ENCODE results near the gene PRDM16.

DNA sequence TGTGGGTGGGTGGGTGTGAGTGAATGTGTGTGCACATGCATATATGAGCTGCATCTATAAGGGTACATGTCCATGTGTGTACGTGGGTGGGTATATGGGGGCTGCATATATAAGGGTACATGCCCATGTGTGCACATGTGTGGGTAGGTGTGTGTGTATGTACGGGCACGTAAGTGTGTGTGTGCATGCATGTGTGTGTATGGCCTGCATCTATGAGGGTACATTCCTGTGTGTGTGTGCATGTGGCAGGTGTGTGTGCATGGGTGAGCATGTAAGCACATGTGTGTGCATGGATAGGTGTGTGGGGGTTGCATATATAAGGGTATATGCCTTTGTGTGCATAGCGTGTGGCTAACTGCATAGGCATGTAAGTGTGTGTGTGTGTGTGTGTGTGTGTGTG lies 204.4 kb downstream of the PRDM16 start:
- TF ChIP-seq, protein P1, sequence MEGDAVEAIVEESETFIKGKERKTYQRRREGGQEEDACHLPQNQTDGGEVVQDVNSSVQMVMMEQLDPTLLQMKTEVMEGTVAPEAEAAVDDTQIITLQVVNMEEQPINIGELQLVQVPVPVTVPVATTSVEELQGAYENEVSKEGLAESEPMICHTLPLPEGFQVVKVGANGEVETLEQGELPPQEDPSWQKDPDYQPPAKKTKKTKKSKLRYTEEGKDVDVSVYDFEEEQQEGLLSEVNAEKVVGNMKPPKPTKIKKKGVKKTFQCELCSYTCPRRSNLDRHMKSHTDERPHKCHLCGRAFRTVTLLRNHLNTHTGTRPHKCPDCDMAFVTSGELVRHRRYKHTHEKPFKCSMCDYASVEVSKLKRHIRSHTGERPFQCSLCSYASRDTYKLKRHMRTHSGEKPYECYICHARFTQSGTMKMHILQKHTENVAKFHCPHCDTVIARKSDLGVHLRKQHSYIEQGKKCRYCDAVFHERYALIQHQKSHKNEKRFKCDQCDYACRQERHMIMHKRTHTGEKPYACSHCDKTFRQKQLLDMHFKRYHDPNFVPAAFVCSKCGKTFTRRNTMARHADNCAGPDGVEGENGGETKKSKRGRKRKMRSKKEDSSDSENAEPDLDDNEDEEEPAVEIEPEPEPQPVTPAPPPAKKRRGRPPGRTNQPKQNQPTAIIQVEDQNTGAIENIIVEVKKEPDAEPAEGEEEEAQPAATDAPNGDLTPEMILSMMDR (IDR thresholded peaks at IDR 0.05; ENCODE audit: borderline replicate concordance, extremely low read depth, low read length, poor library complexity, severe bottlenecking), result no peak
- no peak for TF ChIP-seq EZH2 (IDR thresholded peaks at IDR 0.05; ENCODE audit: borderline replicate concordance, low read depth, low read length, severe bottlenecking)
